Posterior cingulate gyrus (tissue), 11 donors: ENCODE measurements around the gene KRCC1.

Experiments
- DNase-seq, 10 donors: peaks; one replicate each; pipeline versions ENCODE4 v3.0.0 to v3.0.0-alpha.2; 2020 to 2021; ENCODE audit warnings: mixed read lengths in 3 of 10
- intact Hi-C: fragments of 100-400 bp; cut with DNase I; formaldehyde crosslinking; loops from one replicate; pipeline ENCODE4 v1.15.1; 2023

KRCC1 gene

DNA sequence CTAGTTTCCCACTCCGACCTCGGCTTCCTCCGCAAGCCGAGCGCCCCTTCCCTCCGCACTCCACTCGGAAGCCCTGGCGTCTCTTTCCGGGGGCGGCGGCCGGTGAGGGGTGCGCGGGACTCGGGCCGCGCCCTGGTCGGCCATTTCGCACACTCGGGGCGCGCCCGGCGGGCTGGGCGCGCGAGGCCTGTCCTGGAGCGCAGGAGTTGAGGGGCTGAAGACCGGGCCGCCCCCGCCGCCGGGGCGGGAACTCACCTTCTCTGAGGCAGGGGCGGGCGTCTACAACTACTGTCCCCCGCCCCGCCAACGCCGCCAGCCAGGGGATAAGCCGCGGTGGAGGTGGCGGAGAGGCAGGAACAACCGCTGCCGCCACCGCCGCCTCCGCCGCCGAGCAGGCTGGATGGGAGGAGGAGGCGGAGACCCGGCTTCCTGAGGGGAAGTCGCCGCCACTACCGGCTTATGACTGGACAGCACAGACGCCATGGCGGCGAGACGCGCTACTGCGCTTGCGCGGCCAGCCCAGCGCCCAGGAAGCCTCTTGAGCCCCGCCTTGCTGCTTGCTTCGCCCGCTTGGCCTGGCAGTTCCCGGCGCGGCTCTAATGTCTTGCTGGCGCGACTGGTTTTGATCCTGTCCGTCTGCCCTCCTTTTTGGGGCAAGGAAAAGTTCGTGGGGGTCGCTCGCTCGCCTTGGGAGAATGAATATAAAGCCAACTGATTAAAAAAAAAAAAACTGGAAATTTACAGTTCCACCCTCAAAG lies at the start of gene KRCC1:
TSS of gene KRCC1 (minus strand) at position 413 of the 758 bp plus-strand sequence. CDS start 27,220 bp downstream, outside the sequence.
- intact Hi-C loops, result loop anchor here (5.0 kb wide), 1 partner anchor 38 kb away; the partner anchor contains the start of gene RNU2-63P
- peak; percentile 95 to 100 (median 96) for DNase-seq

DNA sequence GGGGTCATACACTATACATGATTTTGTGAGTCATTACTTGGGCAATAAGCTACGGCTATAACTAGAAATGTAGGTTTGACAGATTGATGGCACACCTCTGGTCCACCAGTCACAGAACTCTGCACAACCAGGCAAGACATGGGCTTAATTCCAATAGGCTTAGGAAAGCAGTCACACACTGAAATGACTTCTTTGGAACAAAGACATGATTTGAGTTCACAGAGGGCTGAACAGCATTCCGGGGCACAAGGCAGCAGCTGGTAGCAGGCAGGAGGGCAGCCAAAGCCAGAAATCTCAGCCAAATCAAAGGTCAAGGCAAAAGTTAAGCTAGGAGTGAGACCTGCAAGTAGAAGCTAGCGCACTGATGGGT lies 44.9 kb upstream of the KRCC1 start:
- intact Hi-C loops, result no loop called here

GRCh38 chr2:88099798-88100488 lies 44.4 kb upstream of the KRCC1 start:
- no peak for DNase-seq
- intact Hi-C loops, result no loop called here

More for the DNA sequence above, 44.9 kb upstream of the KRCC1 start:
- no peak for DNase-seq

GRCh38 chr2:88098558-88098900 lies 42.9 kb upstream of the KRCC1 start:
- no peak for DNase-seq
- intact Hi-C loops, result no loop called here

- no peak for DNase-seq
These were observed 42.4 kb upstream of the KRCC1 start for GRCh38 chr2:88097891-88098557.

GRCh38 chr2:88097192-88097591 lies 41.6 kb upstream of the KRCC1 start:
- intact Hi-C loops, result no loop called here
- DNase-seq, result no peak

More at GRCh38 chr2:88097891-88098557, 42.4 kb upstream of the KRCC1 start:
- intact Hi-C loops, result no loop called here

GRCh38 chr2:88096708-88097107 lies 41.1 kb upstream of the KRCC1 start:
- DNase-seq, result no peak
- intact Hi-C loops, result no loop called here

DNA sequence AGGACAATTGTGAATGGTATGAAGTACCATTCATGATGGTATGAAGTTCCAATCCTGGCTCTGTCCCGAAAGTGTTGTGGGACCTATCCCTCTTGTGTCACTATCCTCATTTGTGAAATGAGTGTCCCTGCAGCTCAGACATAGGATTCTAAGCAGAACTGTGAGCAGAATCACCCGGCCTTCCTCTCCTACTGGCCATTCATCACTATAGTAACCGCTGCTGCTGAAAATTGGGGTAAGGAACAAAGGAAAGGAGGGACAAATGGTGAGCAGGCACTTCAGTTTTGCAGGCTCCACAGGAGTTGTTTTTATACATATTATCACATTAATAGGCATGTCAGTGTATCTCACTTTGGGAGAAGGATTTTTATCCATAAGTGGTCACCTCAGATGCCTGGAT lies 39.4 kb upstream of the KRCC1 start:
- intact Hi-C loops, result no loop called here
- DNase-seq, result no peak

DNA sequence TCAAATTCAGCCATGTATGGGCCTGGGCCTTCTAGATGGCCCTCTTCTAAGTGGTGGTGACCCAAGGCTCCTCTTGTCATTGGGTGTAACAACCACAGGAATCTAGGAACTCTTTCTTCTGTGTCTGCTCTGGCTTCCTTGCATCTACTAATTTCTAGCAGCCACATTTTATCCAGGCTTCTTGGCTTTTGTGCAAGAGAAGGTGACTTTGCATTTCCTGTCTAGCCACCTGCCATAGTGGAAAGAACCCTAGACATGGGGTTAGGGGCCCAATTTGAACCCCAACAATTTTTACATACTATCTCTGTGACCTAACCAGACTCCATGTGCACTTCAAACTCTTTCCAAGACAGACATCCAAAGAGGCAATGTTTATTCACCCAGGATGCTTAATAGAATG lies 37.2 kb upstream of the KRCC1 start:
- no peak for DNase-seq
- intact Hi-C loops, result no loop called here

- no peak for DNase-seq
- intact Hi-C loops, result no loop called here
These were observed 36.4 kb upstream of the KRCC1 start for GRCh38 chr2:88091943-88092342.

DNA sequence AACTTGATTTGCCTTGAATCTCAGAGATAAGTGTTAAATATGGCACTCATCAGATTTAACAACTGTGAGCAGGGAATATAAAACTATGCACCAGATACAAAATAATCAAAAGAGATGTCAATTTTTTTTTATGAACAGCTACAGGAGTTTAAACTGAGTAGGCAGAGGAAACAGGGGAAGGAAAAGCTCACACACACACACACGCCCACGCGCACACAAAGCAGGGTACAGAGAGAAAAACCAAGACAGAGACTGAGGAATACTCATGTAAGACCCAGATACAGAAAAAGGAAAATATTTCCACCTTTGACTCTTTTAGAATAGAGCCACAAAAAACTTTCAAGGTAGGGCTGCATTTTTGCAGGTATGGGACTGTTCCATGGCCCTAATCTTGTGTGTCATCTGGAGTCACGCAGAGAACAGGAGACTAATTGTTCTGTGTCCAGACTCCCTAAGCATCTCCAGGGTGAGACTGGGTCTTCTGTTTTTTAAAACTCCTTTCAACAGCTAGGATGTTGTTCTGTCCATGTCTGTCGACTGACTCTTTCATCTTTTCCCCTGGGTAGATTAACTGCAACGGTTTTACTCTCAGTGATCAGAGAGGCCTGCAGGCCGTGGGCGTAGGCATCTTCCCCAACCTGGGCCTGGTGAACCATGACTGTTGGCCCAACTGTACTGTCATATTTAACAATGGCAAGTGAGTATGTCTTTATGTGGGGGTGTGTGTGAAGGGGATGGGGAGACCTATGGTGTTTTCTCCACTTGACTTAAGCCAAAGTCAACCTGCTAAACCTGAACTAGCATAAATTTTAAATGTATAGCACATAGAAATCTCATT lies 35.1 kb upstream of the KRCC1 start:
- DNase-seq, result peak in 7 of 10 donors; percentile 20 to 91 (median 67)
- intact Hi-C loops, result no loop called here

DNA sequence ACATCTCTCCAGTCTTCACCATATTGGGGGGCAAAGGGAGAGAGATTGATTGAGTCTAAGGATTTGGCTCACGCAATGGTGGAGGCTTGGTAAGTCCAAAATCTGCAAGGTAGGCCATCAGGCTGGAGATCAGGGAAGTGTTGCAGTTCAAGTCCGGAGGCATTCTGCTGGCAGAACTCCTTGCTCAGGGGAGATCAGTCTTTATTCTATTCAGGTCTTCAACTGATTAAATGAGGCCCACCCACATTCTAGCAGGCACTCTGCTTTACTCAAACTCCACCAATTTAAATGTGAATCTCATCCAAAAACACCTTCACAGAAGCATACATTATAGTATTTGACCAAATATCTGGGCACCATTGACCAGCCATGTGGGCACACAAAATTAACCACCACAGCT lies 33.4 kb upstream of the KRCC1 start:
- intact Hi-C loops, result no loop called here
- no peak for DNase-seq

GRCh38 chr2:88087763-88088162 lies 32.2 kb upstream of the KRCC1 start:
- DNase-seq, result no peak
- intact Hi-C loops, result no loop called here

DNA sequence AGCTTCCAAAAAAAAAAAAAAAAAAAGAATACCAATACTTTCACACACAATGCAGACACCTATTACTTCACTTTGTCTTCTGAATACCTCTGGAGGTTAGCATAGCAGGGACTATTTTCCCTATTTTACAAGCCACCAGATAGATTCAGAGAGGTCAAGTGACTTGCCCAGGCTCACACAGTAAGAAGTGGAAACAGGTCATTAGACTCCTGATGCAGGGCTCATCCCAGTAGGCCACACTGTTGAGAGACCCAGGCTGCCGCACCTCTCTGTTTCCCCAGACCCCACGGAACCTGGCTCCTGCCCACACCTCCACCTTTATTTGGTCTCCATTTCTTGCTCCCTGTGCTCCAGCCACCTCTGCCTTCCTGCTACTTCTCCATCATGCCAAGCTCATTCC lies 31.5 kb upstream of the KRCC1 start:
- DNase-seq, result no peak
- intact Hi-C loops, result no loop called here

DNA sequence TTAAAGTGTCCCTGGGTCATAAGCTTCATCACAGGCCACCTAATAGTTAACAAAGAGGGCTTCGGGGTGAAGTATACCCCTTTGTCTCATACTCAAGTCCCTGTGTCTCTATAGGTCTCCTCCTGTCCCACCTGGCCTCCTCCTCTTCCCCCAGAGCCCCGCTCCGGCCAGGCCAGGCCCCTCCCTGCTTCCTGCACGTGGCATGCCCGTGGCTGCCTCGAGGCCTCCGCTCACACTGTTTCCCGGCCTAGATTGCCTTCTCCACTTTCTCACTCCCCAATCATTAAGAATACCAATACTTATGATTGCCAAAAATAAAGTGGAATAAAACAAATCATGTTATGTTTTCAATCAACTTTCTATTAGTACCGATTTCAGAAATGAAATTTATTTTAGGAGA lies 30.8 kb upstream of the KRCC1 start:
- no peak for DNase-seq
- intact Hi-C loops, result no loop called here

DNA sequence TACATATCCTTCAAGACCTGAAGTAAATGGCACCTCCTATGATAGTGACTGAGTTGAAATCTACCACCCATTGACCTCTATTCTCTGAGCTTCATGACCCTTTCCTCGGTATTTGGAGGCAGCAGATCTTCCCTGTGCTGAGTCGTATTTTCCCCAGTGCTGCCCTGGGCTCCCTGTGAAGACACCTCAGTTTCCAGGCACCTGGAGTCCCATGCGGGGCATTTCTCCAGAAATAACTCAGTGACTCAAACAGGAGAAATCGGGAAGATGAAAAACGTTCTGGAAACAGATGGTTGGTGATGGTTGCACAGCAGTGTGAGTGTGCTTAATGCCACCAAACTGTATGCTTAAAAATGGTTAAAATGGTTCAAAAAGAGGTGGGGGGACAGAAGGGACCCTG lies 30.0 kb upstream of the KRCC1 start:
- intact Hi-C loops, result no loop called here
- no peak for DNase-seq

GRCh38 chr2:88085099-88085498 lies 29.5 kb upstream of the KRCC1 start:
- no peak for DNase-seq
- intact Hi-C loops, result no loop called here

GRCh38 chr2:88082781-88083180 lies 27.2 kb upstream of the KRCC1 start:
- no peak for DNase-seq
- intact Hi-C loops, result no loop called here

GRCh38 chr2:88081924-88082608 lies 26.5 kb upstream of the KRCC1 start:
- intact Hi-C loops, result no loop called here
- DNase-seq, result no peak

- no peak for DNase-seq
- intact Hi-C loops, result no loop called here
These were observed 25.0 kb upstream of the KRCC1 start for GRCh38 chr2:88080545-88080944.
